Brain microvascular endothelial cell (primary cell): ENCODE data around the gene KIF25.
"Not testable (repeated sequence)": the region's sequence is repeated elsewhere in the genome, so short reads cannot be mapped to it uniquely, and the experiment has no call there.

Experiments used
- DNase-seq: peaks from one replicate; pipeline ENCODE4 v3.0.0-alpha.2; 2020
- H3K27ac ChIP-seq: fragments of 250-450 bp; sonication (Bioruptor Pico); 2 replicates; pipeline ENCODE4 v1.5.1; 2020; ENCODE audit warnings: mild to moderate bottlenecking, moderate library complexity
- H3K27me3 ChIP-seq: fragments of 250-450 bp; sonication (Bioruptor Pico); replicated peaks from 2 replicates; pipeline ENCODE4 v1.5.1; 2020; ENCODE audit warnings: mild to moderate bottlenecking
- H3K36me3 ChIP-seq: fragments of 250-450 bp; sonication (Bioruptor Pico); replicated peaks from 2 replicates; pipeline ENCODE4 v1.5.1; 2020; ENCODE audit warnings: mild to moderate bottlenecking
- H3K4me3 ChIP-seq: 2 replicates; pipeline ENCODE4 v1.5.1; 2011; ENCODE audit warnings: low read depth, mild to moderate bottlenecking, control low read depth, low read length, moderate library complexity
- in situ Hi-C: cut with HindIII; loops from 2 replicates; pipeline ENCODE4 v1.10.0; 2017; ENCODE audit warnings: low sequenced_read_pairs, low pct_ligation_motif_present
- TF ChIP-seq, protein P1 (sequence below): IDR thresholded peaks from 2 replicates; pipeline ENCODE4 v1.5.1; 2011; ENCODE audit warnings: low read depth, mild to moderate bottlenecking, moderate library complexity, low read length, control low read depth, inconsistent platforms; ENCODE audit errors: missing control alignments

The KIF25 gene

GRCh38 chr6:167975458-167975857 is 22.0 kb upstream of the KIF25 start:
- Histone ChIP-seq H3K4me3 (no peak overlapping the region), H3K27me3 (no peaks in the 10 kb centered on the region), H3K36me3 (no peaks in the 10 kb centered on the region), H3K27ac (no peak overlapping the region)
- no peak for DNase-seq
- TF ChIP-seq, protein P1, sequence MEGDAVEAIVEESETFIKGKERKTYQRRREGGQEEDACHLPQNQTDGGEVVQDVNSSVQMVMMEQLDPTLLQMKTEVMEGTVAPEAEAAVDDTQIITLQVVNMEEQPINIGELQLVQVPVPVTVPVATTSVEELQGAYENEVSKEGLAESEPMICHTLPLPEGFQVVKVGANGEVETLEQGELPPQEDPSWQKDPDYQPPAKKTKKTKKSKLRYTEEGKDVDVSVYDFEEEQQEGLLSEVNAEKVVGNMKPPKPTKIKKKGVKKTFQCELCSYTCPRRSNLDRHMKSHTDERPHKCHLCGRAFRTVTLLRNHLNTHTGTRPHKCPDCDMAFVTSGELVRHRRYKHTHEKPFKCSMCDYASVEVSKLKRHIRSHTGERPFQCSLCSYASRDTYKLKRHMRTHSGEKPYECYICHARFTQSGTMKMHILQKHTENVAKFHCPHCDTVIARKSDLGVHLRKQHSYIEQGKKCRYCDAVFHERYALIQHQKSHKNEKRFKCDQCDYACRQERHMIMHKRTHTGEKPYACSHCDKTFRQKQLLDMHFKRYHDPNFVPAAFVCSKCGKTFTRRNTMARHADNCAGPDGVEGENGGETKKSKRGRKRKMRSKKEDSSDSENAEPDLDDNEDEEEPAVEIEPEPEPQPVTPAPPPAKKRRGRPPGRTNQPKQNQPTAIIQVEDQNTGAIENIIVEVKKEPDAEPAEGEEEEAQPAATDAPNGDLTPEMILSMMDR: no peak
- in situ Hi-C loops: no loop called here

- H3K4me3 ChIP-seq, in situ Hi-C loops, H3K27me3 ChIP-seq, DNase-seq, H3K27ac ChIP-seq, H3K36me3 ChIP-seq: not testable (repeated sequence)
These were observed 21.3 kb upstream of the KIF25 start for GRCh38 chr6:167976116-167976657.

GRCh38 chr6:167976708-167977107 is 20.8 kb upstream of the KIF25 start:
- no peak overlapping the region for H3K4me3 ChIP-seq
- in situ Hi-C loops: no loop called here
- no peaks in the 10 kb centered on the region for H3K27me3 ChIP-seq
- TF ChIP-seq, protein P1: no peak
- no peak for DNase-seq
- no peaks in the 10 kb centered on the region for H3K36me3 ChIP-seq
- no peak overlapping the region for H3K27ac ChIP-seq

- in situ Hi-C loops: no loop called here
These were observed 19.6 kb upstream of the KIF25 start for GRCh38 chr6:167977717-167978467.

GRCh38 chr6:167978607-167979006 is 18.9 kb upstream of the KIF25 start:
- TF ChIP-seq, protein P1: no peak
- Histone ChIP-seq H3K36me3 (no peaks in the 10 kb centered on the region), H3K27me3 (no peaks in the 10 kb centered on the region), H3K4me3 (no peak overlapping the region), H3K27ac (no peak overlapping the region)
- in situ Hi-C loops: no loop called here
- no peak for DNase-seq

More at GRCh38 chr6:167977717-167978467, 19.6 kb upstream of the KIF25 start:
- Histone ChIP-seq H3K27ac (no peak overlapping the region), H3K4me3 (no peak overlapping the region), H3K36me3 (no peaks in the 10 kb centered on the region), H3K27me3 (no peaks in the 10 kb centered on the region)
- TF ChIP-seq, protein P1: no peak
- no peak for DNase-seq

GRCh38 chr6:167979436-167980139 is 17.9 kb upstream of the KIF25 start:
- in situ Hi-C loops: no loop called here
- TF ChIP-seq, protein P1: no peak
- Histone ChIP-seq H3K36me3 (no peaks in the 10 kb centered on the region), H3K27me3 (no peaks in the 10 kb centered on the region), H3K27ac (no peak overlapping the region), H3K4me3 (no peak overlapping the region)
- no peak for DNase-seq
